Muscle of back (tissue), 13 donors: ENCODE measurements around the gene HRK. TPM values are rescaled to one million over a fixed set of nuclear protein-coding genes. Genes with fewer than 3 reads are reported as not detected.

ENCODE experiments used
- DNase-seq, 3 donors: peaks; one replicate each; pipeline versions ENCODE4 v3.0.0 to v3.0.0-alpha.2; 2013
- long read RNA-seq, 9 donors: transcript quantifications; one replicate each; lab custom pipeline, GENCODE V29; 2026
- polyA plus RNA-seq, 10 donors: library from polyadenylated mRNA; unstranded; fragments of 120-200 nt; gene quantifications; one replicate each; pipeline ENCODE4 v1.2.1, GENCODE V29; 2013; ENCODE audit not compliant: insufficient read length in 10 of 10

HRK gene
- polyA plus RNA-seq, result under 1 TPM; 0.14 to 0.40 (median 0.28) TPM
- long read RNA-seq, donor 1, result 0 reads
- long read RNA-seq, donor 2, result 0 reads
- long read RNA-seq, donor 3, result 0 reads
- long read RNA-seq, donor 4, result 0 reads
- long read RNA-seq, donor 5, result 0 reads
- long read RNA-seq, donor 6, full-length matches to known transcripts, result 1 of 1 reads
- long read RNA-seq, donor 6, partial matches to known transcripts, result 0 of 1 reads
- long read RNA-seq, donor 6, other reads (novel, unspliced or antisense), result 0 of 1 reads
- long read RNA-seq, donor 7, result 0 reads
- long read RNA-seq, donor 8, result 0 reads
- long read RNA-seq, donor 9, result 0 reads

- DNase-seq, result peak in 1 of 3 donors; percentile 35
Measured at GRCh38 chr12:116881325-116881876, at the start of gene HRK. Gene HRK (minus strand): TSS chr12:116881441. CDS start chr12:116881307, 134 bp downstream.

GRCh38 chr12:116929885-116930284 lies 48.6 kb upstream of the HRK start:
- DNase-seq, result no peak

GRCh38 chr12:116928504-116928903 lies 47.3 kb upstream of the HRK start:
- DNase-seq, result no peak

DNA sequence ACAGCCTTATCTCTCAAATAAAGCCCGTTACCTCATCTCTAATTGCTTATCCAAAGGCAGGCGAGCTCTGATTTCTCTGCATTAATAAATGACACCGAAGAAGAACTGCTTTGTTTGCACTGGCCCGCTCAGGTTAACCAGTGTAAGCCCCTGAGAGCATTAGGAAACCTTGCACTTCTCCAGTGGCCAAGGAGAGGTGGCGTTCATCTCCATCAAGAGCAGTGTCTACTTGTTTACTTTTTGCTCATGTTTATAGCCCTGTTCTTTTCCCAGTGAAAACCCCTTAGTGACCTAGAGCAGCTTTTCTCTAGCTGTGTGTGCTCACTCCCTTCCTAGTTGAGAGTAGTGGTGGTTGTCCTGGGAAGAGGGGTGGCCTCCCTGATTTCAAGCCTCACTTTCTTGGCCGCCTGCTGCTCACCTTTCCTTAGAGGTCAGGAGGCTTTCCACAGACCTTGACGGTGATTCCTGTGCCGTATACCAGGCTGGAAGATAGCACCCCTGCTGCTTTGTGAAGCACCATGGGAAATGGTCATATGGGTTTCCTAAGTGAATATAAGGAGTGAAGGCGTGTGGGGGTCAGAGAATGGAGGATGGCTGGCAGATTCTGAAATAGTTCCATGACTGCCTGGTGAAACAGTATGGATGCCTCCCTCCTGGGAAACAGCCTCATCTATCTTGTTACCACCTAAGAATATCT lies 46.2 kb upstream of the HRK start:
- DNase-seq, result no peak

DNA sequence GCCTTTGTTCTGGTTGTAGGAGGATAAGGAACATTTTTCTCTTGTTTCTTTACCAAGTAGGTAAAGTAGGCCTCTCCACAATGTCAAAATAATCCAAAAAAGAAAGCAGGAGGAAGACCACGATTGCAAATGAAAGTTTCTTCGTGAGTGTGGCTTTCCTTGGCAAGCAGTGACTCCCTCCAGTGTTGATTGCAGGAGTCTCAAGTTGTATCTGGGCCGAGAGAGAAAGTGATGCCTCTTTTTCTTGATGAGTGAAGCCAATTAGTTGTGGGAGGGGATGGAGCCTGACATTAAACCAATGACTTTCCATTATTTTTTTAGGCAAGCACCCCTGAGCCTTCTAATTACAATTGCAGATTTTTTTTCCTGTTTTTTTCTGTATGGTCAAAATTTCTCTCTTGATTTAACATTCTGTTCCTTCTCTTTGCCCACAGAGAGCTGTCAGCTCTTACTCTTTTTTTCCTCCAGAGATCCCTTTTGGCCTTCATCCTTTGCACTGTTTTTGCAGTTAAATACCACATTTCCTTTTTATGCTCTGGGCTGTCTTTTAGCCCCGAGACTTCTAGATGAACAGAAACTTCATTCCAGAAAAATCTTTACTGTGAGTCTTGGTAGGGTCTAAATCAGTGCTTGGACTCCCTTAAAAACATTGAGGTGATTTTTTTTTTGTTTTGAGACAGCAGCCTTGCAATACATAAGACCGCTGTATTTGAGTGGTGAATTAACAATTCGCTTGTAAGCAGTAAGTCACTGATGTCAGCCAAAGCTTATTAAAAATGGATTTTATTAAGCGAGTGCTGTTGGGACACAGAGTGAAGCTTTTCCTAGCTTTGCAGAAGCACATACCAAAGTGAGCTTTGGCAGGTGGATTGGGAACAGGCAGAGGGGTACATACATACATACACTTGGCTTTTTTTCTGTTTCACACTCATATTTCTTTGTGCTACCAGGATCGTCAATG lies 45.3 kb upstream of the HRK start:
- peak in 2 of 3 donors; percentile 42 to 67 for DNase-seq

DNA sequence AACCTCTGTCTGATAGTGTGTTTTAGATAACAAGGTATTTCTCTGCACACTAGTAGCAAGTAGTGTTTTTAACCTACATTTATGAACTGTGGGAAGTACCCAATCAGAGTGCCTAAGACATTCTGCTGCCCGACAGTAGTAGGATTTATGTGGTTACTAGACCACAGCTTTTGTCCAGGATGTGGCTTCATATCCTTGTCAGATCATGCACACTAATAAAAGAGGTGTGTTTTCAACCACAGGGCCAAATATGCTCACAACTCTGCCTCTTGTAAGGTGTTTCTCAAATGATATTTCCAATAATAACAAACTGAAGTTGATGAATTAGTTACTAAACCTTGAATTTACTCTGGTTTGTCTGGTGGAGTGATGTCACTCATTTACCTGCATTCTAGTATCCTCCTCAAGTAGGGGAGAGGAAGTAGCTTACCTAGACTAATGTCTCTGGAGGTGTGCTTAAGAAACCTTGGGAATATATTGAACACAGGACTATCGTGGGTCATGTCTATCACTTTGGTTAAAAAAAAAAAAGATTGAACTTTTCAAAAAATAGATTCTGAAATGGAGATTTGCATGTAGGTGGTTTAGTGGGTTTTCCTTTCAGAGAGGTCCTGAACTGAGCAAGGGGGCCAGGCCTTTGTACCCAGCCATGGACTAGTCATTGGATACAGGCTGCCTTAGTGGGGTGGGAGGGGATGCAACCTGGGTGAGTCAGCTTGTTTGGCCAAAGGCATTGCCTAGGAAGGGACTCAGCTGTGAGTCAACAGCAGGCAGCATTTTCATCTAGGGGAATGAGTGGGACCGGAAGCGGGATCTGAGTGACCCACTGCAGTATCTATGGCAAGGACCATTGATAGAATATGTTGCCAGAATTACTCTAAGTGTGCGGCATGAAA lies 43.6 kb upstream of the HRK start:
- peak in 1 of 3 donors; percentile 38 for DNase-seq

DNA sequence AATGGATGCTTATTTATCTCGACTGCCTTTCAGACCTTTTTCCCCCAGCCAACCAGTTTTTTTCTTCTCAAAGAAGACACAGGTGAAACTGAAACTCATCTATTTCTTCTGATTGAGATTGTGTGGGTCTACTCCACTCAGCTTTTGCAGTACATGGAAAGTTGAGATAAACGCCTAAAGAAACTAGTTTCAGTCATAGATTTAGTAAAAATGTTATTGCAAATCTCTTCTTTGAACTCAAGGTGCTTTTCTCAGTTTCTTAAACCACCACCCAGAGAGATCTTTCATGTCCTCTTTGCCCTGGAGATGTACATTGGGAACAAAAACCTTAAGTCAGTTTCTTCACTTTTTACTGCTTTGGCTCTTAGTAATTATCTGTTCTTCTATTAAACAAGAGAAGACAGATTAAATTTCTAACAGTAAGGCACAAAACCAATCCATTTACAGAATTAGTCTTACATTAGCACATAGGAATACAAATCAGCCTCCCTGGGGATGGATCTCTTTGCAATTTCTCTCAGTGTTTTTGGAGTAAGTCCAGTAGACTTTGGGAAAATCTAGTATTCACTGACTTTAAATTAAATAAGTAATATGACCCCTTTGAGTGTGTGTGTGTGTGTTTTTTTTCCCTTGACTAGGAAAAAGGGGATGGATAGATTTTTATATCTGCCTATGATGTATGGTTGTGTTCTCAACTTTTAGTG lies 41.1 kb upstream of the HRK start:
- DNase-seq, result peak in 1 of 3 donors; percentile 58

DNA sequence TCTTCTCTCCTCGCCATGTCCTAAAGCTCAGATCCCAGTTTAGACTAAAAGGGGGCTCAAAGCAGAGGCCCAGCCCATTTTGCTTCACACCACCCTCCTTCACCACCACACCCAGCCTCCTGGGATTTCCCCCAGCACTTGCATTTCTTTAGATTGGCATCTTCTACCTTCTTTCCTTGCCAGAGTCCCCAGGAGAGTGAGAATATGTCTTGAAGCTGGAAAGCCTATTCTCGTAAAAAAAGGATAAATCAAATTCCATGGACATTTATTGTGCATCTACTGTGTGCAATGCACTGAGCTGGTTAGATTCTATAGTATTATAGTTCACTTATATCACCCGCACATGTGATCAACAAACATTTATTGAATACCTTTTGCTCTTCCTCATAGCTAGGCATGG lies 39.7 kb upstream of the HRK start:
- no peak for DNase-seq

DNA sequence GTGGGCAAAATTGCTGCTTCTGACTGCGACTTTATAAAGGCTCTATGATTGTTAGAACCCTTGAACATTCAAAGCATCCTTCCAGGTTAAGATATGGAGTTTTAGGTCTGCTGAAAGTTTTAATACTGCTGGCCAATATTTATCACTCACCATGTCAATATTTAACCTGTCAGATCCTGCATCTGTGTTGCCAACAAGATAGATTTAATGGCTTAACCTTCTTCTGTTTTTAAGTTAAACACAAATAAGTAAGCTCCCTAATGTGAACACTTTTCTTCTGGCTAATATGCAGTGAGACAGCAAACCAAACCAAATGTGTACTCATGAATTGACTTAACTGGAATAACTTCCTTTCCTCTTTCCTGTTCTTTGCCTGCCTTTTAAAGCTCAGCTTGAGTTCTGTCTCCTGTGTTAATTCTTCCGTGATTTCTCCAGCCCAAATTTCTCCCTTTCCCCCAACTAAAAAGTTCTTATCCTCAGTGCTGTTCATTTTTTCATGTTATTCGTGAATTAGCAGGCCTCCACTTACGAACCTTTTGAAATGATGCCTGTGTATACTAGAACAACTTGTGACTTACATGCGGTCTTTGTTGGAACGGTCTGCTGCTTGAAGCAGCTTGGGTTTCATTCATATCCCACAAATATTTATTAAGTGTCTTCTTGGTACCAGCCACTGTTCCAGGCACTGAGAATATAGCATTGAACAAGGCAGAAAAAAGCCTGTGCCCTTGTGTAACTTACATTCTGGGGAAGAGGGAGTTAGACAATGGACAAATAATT lies 38.7 kb upstream of the HRK start:
- no peak for DNase-seq

GRCh38 chr12:116919247-116919661 lies 38.0 kb upstream of the HRK start:
- no peak for DNase-seq

DNA sequence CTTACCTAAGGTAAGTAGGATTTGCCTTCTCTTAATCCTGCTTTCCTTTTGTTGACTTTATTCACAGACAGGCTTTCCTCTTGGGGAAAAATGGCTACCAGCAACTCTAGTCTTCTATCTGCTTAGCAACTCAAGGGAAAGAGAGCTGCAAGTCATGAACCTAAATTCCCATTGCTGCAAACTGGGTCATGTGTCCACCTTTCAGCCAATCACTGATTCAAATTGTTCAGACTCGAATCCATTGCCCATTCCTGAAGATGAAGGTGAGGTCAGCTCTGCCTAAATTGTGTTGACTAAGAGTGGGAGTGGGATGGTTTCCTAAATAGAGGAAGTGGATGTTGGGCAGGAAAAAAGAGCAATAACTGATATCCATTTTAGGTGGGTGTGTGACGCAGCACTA lies 37.2 kb upstream of the HRK start:
- no peak for DNase-seq

DNA sequence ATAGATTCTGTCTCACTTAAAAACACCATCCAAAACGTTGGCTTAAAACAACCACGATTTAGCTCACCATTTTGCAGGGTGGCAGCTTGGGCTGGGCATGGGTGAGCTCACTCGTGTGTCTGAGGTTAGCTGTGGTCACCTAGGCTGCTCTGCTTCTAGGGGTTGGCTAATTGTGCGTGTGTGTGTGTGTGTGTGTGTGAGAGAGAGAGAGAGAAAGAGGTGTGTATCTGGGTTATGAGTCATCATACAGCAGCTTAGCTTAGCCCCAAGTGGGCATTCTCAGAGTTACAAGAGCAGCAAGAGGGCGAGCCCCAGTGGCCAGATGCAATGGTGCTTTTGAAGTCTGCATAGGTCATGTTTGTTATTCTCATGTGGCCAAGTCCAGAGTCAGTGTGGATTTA lies 35.5 kb upstream of the HRK start:
- no peak for DNase-seq

GRCh38 chr12:116916122-116916521 lies 34.9 kb upstream of the HRK start:
- no peak for DNase-seq

DNA sequence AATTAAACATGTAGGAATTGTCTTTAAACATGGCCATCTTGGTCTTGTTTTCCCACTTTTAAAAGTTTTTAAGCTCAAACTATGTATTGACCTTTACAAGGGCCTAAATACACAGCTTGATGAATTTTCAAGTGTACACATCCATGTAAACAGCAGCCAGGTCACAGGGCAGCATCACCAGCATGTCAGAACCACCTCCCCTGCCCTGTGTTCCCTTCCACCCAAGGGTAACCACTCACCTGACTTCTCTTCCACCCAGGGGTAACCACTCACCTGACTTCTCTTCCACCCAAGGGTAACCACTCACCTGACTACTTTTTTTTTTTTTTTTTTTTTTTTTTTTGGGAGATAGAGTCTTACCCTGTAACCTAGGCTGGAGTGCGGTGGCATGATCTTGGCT lies 34.1 kb upstream of the HRK start:
- no peak for DNase-seq

DNA sequence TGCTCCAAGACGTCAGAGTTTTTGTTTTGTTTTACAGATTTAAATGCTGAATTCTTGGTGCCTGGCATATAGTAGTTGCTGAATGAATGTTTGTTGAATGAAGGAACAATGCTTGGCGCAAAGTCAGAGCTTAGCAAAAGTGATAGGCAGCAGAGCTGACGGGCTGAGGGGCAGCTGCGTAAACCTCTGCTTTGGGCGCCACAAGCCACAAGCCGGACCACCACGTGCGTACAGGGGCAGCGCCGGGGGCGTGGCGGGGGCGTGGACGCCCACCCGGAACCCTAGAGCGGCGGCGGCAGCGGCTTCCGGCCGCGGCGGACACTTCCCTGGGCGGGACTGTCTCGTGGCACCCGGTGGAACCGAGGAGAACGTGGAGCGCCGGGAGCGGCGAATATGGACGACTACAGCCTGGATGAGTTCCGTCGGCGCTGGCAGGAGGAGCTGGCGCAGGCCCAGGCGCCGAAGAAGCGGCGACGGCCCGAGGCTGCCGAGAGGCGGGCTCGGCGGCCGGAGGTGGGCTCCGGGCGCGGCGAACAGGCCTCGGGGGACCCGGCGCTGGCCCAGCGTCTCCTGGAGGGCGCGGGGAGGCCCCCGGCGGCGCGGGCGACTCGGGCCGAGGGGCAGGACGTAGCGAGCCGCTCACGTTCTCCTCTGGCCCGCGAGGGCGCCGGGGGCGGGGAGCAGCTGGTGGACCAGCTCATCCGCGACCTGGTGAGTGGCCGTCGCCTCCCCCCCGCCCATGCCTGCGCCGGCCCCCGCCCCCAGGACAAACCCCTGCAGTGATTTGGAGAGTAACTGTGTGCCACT lies 29.6 kb upstream of the HRK start, which contains the start of gene FBXW8:
Gene FBXW8, plus strand, starts transcription at position 306 of the 807 bp plus-strand sequence. Its CDS starts 88 bp downstream, at position 394.
- DNase-seq, result peak; percentile 69 to 94 (median 79)

GRCh38 chr12:116910280-116910644 lies 29.0 kb upstream of the HRK start:
- no peak for DNase-seq

DNA sequence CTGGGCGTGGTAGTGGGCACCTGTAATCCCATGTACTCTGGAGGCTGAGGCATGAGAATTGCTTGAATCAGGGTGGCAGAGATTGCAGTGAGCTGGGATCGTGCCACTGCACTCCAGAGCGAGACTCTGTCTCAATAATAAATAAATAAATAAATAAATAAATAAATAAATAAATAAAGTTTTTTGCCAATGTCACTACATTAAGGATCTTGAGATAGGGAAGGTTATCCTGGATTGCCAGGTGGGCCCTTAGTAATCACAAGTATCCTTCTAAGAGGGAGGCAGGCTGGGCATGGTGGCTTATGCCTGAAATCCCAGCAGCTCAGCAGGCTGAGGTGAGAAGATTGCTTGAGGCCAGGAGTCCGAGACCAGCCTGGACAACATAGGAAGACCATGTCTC lies 25.0 kb upstream of the HRK start:
- no peak for DNase-seq

DNA sequence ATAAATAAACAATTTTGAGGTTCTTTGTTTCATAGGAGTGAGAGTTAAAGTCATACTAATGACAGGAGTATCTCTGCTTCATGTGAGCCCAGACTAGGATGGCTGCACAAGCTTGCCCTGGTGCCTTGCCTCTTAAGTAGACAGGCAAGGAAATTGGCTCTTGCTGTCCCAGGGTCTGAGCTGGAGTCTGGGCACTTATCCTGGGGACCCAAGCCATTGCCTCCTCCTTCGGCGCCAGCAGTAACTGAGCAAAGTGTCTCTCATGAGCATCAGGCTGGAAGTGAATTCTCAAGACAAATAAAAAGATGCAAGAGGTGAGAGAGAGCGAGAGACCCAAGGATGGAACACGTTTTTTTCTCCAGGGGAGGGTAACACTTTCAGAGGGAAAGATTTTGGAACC lies 22.6 kb upstream of the HRK start:
- no peak for DNase-seq
